Dedifferentiated amniotic fluid mesenchymal stem cell (primary cell): ENCODE measurements around the gene SLC6A7.

Experiments
- DNase-seq: peaks from one replicate; pipeline ENCODE4 v3.0.0-alpha.2; 2016; ENCODE audit errors: extremely low spot score

SLC6A7 gene

DNA sequence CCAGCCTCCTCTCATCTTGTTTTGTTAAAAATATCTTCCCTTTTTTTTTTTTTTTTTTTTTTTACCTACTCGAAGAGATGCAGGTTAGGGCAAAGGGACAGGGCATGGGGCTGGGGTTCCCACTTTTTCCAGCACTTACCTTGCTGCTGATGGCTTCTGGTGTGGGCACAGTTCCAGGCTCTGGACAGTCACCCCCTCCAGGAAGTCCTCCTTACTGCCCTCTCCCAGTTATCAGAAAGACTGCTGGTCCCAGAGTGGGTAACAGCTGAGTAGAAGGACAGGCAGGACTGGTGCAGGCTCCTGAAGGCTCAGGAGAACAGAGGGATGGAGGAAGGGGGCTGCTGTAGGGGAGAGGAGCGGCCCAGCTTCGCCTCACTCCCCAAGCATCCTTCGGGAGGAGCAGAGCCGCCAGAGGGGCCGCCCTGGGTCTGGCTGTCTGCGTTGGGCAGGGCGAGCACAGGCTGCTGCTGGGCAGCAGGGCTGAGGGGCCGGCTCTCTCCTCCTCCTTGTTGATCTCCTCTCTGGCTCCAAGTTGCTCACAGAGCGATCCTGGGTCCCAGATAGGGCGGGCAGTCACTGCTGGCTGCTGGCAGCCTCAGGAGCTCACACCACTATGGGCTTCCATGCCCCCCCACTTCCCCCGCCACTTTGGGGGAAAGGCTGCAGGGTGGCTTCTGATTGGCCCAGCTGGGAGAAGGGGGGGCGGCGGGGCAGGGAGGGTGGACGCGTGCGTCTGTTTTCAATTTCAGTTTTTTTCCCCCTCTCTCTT, 34.4 kb upstream of the SLC6A7 start, which contains the start of gene PDGFRB:
Gene PDGFRB, minus strand, starts transcription at position 588 of the 769 bp plus-strand sequence. CDS start 18,798 bp downstream, outside the sequence.
- peak; percentile 84 for DNase-seq

DNA sequence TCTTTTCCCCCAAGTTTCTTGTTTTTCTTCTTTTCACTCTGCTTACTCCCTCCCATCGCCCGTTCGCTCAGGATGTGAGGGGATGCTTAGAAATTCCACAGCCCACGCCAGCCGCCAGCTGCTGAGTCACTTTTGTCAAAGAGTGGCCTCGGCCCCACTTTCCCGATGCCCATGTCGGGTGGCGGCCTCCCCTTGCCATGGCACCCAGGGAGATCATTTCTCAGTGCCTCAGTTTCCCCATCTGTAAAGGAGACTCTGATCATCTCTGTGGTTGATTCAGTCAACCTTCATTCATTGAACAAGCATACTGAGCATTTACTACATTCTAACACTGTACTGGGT, 33.9 kb upstream of the SLC6A7 start:
- DNase-seq = no peak

- no peak for DNase-seq
These were observed 33.3 kb upstream of the SLC6A7 start for GRCh38 chr5:150156540-150156939.

GRCh38 chr5:150157168-150157567, 32.7 kb upstream of the SLC6A7 start:
- DNase-seq = no peak

GRCh38 chr5:150158170-150158949, 31.5 kb upstream of the SLC6A7 start:
- no peak for DNase-seq

DNA sequence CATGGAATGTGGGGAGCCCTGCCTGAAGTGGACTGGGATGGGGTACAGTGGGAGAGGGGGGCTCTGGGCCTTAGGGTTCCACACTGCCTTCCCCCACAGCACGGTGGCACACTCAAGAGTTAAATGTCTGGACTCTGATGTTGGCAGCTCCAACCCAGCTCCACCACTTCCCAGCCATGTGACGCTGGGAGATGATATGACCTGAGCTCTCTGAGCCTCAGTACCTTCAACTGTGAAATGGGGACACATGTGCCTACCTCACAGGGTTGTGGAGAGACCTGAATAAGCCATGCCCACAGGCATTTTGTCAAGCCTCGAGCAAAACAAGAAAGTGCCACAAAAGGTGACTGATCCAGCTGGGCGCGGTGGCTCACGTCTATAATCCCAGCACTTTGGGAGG, 30.8 kb upstream of the SLC6A7 start:
- no peak for DNase-seq

DNA sequence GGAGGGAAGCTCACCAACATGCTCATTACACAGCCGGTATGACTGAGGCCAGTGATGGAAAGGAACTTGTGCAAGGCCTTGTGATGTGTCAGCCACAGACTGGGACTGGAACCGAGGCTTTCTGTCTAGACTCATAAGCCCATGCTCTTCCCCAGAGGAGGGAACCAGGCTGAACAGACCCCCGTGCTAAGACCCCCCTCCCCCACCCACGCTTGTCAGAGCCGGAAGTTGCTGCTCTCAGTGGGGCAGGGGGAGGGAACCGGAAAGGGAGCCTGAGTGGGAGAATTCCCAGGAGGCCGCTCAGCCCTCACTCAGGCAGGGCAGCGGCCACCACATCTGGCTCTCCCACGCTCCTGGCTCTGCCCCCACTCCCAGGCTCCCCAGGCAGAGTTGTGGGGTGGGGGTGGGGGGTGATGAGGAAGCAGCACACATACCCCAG, 30.1 kb upstream of the SLC6A7 start:
- DNase-seq = no peak

DNA sequence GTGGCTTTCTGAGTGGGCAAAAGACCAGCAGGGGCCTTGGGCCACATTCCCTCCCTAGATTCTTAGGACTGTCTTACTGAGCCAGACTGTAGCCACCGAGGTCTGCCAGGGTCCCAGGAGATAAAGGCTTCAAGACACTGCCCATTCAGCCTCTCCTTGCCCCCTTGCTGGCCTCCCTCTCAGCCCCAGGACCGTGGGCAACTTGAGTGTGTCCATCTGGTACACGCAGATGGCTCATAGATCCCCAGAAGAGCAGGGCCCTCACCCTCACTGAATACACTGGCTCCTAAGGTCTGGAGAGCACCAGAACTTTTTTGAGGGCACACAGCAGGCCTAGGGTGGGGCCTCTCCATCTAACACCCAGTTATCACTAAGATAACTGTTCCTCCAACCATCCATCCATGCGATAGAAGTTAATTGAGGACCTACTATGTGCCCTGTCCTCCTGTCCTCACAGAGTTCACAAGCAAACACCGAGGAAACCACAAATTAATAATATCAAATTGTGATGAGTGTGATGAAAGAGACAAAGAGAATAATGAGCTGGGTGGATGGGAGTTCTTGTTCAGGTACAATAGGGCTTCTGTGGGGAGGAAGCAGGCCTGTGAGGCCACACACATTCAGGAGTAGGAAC, 29.3 kb upstream of the SLC6A7 start:
- no peak for DNase-seq

- peak; percentile 52 for DNase-seq
These were observed 28.4 kb upstream of the SLC6A7 start for GRCh38 chr5:150161242-150162141.

DNA sequence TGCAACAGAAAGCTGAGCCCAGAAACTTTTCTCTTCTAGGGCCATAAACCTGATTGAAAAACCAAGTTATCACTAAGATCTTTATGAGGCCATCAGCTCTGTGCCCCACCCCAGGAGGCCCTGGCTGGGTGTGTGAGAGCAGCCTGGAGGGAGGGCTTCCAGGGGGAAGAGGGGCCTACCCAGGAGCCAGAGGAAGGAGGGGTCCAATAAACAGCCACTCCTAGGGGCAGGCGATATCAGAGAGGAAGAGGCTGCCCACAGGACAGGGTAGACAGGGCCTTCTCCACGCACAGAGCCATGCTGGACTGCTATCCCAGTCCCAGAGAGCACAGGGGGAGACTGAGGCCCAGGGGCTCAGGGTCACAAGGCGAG, 27.7 kb upstream of the SLC6A7 start:
- no peak for DNase-seq

DNA sequence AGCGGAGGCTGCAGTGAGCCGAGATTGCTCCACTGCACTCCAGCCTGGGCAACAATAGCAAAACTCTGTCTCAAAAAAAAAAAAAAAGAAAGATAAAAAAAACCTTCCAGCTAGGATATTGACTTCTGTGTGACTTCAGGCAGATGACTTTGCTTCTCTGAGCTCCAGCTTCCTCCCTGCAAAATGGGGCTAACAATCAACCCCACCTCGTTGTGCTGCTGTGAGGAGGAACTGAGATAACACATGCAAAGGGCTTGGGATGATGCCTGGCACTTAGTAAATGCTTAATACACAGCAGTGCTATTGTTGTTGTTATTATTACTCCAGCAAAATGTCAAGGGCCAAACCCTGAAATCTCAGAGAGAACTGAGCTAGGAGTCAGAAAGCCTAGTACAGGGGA, 26.8 kb upstream of the SLC6A7 start:
- no peak for DNase-seq

- no peak for DNase-seq
These were observed 26.3 kb upstream of the SLC6A7 start for GRCh38 chr5:150163547-150164059.

DNA sequence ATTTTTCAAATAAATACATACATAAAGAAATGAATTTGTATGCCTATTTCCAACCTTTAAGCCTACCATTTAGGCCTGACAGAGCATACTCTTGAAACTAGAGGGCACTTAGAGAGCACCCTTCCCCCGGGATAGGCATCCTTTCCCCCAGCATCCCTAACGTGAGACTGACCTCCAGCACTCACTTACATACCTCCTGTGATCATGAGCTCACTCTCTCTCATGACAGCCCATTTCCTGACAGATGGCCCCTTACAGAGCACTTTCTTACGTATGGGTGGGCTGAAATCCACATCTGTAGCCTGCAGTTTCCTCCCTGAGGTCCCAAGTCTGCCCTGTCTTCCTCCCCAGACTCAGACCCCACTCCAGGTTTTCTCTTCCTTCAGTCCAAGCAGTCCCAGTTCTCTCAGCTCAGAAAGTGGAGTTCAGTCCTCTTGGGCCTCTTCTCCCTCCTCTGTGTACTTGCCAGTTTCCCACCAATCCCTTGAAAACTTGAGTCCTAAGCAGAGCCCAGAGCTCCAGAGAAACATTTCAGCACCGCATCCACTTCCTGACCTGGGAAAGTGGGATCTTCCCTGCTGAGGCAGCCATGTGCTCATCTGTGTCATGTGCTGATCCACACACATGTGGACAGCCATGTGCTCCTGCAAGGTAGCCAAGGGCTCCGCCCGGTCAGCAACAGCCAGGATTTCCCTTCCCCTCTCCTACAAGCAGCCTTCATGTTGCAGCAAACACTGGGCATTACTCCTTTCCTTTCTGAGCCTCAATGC, 25.5 kb upstream of the SLC6A7 start:
- DNase-seq = no peak

DNA sequence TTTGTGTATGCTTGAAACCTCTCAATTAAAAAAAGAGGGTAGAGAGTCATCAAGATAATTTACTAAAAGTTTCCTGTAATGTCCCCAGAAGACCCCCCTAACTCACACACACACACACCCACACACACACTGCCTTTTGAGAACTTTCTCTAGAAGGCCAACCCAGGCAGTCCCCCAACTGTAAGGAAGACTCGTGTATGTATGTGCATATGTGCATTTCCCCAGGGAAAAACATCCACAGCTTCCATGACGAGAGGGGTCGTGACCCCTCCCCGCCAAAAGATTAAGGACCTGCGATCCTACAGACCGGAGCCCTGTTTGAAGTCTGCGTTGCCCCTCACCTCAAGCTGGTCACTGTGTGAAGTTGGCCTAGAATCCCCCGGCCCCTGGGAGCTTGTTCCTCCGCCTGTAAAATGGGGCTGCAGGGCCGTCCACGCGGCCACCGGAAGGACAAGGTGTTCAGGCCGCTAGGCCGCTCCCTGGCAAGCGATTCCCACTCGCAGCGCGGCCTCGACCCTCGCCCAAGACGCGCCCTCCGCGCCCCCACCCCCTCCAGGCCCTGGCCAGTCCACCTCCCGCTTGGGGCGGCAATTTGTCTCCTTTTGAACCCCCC, 23.7 kb upstream of the SLC6A7 start:
- DNase-seq = no peak

DNA sequence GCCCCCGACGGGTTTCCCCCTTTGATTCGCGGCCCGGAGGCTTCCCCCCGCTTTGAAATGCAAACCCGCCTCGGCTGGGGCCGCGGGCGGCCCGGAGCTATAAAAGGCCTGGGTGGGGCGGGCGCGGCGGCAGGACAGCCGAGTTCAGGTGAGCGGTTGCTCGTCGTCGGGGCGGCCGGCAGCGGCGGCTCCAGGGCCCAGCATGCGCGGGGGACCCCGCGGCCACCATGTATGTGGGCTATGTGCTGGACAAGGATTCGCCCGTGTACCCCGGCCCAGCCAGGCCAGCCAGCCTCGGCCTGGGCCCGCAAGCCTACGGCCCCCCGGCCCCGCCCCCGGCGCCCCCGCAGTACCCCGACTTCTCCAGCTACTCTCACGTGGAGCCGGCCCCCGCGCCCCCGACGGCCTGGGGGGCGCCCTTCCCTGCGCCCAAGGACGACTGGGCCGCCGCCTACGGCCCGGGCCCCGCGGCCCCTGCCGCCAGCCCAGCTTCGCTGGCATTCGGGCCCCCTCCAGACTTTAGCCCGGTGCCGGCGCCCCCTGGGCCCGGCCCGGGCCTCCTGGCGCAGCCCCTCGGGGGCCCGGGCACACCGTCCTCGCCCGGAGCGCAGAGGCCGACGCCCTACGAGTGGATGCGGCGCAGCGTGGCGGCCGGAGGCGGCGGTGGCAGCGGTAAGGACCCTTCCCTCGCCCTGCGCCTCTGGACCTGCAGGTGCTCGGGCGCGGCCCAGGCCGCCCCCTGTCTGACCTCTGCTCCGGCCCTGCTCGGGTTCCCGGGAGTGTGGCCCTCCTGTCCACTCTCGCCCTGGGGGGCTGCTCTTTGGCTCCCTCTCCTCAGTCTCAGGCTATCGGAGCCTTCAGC, 23.0 kb upstream of the SLC6A7 start, which contains the start of gene CDX1:
Gene CDX1, plus strand, starts transcription at position 129 of the 862 bp plus-strand sequence. Its CDS starts 99 bp downstream, at position 228.
- no peak for DNase-seq

DNA sequence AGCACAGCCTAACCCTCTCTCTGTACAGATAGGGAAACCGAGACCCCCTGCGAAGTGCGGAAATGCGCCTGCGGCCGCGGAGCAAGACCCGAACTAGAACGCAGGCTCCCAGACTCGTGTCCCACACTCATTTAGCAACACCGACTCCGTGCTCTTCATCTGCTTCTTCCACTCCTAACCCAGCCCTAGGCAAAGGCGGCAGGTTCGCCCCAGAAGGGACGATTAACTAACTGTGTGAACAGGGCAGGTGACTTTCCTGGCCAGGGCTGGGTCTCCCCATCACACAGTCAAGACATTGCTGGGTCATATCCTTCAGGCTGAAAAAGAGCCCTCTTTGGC, 22.4 kb upstream of the SLC6A7 start:
- no peak for DNase-seq

DNA sequence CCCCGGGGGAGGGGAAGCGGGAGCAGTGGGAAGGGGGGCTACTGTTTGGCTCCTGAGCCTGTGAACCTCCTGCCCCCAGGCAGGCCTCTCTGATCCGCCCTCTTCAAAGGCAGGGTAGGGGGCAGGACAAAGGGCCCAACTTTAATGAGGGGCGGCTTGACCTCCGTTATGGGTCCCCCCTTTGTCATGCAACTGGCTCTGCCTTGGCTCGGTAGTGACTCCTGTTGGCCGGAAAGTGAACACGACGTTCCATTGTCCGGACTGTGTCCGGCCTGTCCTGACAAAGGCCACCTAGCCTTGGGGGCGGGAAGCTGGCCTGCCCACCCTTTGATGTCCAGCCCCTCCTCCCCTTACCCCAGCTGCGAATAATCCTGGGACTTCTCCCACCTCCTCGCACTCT, 22.0 kb upstream of the SLC6A7 start:
- DNase-seq = no peak

DNA sequence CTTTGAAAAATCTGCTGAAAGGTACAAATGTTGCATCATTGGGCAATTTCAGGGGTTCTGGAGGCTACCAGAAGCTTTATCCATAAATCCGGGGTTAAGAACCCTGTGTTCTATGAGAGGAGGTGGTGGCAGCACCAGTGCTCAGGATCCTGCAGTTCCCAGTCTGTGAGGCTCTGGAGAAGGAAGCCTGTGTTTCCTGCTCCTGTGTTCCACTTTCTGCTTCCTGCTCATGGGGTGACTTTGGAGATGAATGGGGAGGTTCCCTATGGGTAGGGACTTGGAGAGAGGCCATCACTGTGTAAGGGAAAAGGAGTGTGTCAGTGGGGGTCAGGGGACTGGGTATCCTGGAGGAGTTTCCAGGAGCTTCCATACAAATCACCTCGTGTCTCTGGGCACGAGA, 21.0 kb upstream of the SLC6A7 start:
- no peak for DNase-seq

GRCh38 chr5:150172145-150172544, 17.7 kb upstream of the SLC6A7 start:
- peak; percentile 38 for DNase-seq
